Bronchial epithelial cell (primary cell): ENCODE data around the gene LRRN2. TPM values are rescaled to one million over a fixed set of nuclear protein-coding genes. Genes with fewer than 3 reads are reported as not detected.

Source experiments
- DNase-seq: peaks from one replicate; pipeline ENCODE4 v3.0.0-alpha.2; 2010; ENCODE audit warnings: low read depth
- FAIRE-seq: peaks from 2 replicates; lab custom pipeline; 2011; peaks lifted over from hg19 to GRCh38; lab: Jason Lieb, UNC
- H3K27me3 ChIP-seq: 2 replicates; pipeline ENCODE4 v1.5.1; 2011; ENCODE audit warnings: low read length; ENCODE audit not compliant: control insufficient read depth, insufficient read depth
- H3K36me3 ChIP-seq: 2 replicates; pipeline ENCODE4 v1.5.1; 2011; ENCODE audit warnings: low read length; ENCODE audit not compliant: control insufficient read depth, insufficient read depth
- H3K4me3 ChIP-seq: 2 replicates; pipeline ENCODE4 v1.5.1; 2011; ENCODE audit warnings: mild to moderate bottlenecking, low read depth, low read length, control low read depth
- total RNA-seq: library from RNA; depleted of rRNA; stranded (reverse); fragments of >200 nt; gene quantifications from 2 replicates; pipeline ENCODE4 v1.2.1, GENCODE V29; 2014
- TF ChIP-seq, protein P1 (sequence below): IDR thresholded peaks from 2 replicates; pipeline ENCODE4 v1.5.1; 2011; ENCODE audit warnings: mild to moderate bottlenecking, moderate library complexity, low read length, control low read depth, inconsistent platforms; ENCODE audit not compliant: insufficient read depth, severe bottlenecking

The LRRN2 gene
- total RNA-seq, 1 donor from 2014 or later, result not detected

DNA sequence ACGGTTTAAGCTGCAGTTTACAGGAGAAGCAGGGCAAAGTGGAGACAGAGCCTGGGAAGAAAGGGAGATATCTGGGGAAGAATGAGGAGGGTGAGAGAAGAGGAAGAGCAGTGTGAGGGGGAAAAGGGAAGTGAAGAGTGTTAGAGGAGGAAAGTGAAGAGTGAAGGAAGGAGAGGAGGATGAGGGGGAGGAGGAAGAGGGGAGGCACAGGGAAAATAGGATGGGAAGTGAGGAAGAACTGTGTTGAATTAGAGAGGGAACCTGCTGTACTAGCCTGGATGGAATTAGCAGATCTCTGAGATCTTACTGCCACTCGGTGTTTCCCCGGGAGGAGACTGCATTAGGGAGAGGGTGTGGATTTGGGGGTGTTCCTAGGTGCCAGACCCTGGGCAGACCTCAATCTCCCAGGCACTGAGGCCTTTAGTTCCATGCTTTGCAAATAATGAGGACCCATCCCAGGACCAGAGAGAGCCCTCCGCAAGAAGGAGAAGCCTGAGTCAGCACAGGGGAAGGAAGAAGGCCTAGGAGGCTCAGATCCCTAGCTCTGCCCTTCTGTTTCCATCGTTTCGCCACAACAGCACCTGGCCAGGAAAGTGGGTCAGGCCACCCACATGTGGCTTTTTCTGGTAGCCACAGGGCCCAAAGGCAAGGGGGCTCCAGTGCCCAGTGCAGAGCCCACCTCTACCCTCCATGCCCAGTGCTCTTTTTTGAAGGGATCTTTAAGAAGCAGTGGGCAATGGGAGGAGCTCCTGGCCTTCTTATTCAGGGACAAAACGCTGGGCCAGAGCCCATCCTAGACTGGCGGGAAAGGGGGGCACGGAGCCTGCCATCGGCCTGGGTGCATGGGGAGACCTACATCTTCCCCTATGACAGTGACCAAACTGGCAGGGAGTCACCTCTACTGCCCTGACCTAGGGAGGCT is 2.0 kb downstream of the LRRN2 start:
- Histone ChIP-seq H3K27me3 (peaks cover 20% of the 10 kb centered on the region), H3K36me3 (no peaks in the 10 kb centered on the region), H3K4me3 (no peak overlapping the region)
- TF ChIP-seq, protein P1, sequence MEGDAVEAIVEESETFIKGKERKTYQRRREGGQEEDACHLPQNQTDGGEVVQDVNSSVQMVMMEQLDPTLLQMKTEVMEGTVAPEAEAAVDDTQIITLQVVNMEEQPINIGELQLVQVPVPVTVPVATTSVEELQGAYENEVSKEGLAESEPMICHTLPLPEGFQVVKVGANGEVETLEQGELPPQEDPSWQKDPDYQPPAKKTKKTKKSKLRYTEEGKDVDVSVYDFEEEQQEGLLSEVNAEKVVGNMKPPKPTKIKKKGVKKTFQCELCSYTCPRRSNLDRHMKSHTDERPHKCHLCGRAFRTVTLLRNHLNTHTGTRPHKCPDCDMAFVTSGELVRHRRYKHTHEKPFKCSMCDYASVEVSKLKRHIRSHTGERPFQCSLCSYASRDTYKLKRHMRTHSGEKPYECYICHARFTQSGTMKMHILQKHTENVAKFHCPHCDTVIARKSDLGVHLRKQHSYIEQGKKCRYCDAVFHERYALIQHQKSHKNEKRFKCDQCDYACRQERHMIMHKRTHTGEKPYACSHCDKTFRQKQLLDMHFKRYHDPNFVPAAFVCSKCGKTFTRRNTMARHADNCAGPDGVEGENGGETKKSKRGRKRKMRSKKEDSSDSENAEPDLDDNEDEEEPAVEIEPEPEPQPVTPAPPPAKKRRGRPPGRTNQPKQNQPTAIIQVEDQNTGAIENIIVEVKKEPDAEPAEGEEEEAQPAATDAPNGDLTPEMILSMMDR, result no peak
- no peak for FAIRE-seq
- DNase-seq, result no peak

DNA sequence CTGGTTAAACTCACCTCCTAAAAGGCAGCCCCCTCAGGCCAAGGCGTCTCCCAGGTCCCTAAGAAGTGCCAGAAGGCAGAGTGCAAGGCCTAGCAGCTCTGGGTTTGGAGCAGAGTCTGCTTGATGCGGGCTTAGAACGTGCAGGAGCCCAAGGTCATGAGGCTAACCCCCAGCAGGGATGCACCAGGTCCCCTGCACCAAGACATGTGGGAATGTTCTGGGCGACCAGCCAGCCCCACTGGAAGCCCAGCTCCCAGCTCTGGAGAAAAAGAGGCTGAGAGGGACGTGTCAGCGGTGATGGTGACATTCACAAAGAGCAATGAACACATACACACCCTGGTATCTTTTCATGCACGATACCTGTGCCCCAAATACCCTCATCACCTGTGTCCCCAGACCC is 5.1 kb downstream of the LRRN2 start:
- DNase-seq (no peak), FAIRE-seq (no peak)
- H3K27me3 ChIP-seq, result peaks cover 11% of the 10 kb centered on the region

DNA sequence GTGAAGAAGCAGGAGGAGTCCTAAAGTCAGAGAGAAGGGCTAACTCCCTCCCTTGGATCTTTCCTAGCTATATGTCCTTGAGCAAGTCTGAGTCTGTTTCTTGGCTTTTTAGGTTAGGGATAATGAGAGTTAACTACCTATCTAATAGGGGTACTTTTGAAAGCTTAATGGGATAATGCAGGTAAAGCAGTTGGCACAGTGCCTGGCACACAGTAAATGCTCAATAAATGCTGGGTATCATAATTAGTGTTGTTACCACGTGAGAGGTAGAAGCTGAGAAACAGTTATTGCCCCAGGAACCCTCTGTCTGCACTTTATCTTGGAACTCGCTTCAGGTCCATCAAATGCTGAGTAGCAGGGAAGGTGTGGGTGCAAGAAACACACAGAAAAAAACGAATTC is 5.5 kb downstream of the LRRN2 start:
- FAIRE-seq, result no peak
- peaks cover 12% of the 10 kb centered on the region for H3K27me3 ChIP-seq
- DNase-seq, result no peak
- H3K36me3 ChIP-seq, result no peaks in the 10 kb centered on the region
- TF ChIP-seq, protein P1, result no peak
- H3K4me3 ChIP-seq, result no peak overlapping the region

More for the DNA sequence above, 5.1 kb downstream of the LRRN2 start:
- Histone ChIP-seq H3K36me3 (no peaks in the 10 kb centered on the region), H3K4me3 (no peak overlapping the region)
- TF ChIP-seq, protein P1, result no peak

DNA sequence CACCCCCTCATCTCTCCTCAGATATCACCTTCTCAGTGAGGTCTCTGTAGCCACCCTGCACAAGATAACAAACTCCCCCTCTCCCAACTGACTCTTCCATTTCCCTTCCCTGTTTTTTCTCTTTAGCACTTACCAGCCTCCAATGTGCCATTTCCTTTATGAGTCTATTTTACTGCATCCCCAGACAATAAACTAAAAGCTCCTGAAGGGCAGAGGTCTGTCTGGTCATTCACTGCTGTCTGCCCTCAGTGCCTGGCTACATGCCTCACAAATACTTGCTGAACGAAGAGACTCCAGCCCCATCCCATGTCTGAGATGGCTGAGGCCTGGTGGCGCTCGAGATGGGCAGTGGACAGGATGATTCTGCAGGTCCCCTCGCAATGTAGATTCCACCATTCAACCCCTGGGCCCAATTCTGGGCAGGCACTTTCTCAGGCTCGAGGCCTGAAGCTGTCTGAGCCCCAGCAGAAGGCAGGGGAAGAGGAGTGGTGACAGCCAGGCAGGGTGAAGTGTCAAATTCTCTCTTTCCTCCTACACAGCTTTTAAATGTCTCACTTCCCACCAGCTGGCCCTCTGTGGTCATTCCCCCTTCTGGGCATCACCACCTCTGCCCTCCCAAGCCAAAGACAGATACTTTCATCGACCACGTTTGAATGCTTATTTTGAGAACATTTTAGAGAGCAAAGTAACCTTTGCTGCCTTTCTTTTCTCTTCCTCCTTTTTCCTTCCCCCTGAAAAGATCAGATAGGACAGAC is 6.6 kb downstream of the LRRN2 start:
- H3K4me3 ChIP-seq, result no peak overlapping the region
- TF ChIP-seq, protein P1, result no peak
- FAIRE-seq (no peak), DNase-seq (no peak)
- no peaks in the 10 kb centered on the region for H3K36me3 ChIP-seq
- H3K27me3 ChIP-seq, result peaks cover 5% of the 10 kb centered on the region

DNA sequence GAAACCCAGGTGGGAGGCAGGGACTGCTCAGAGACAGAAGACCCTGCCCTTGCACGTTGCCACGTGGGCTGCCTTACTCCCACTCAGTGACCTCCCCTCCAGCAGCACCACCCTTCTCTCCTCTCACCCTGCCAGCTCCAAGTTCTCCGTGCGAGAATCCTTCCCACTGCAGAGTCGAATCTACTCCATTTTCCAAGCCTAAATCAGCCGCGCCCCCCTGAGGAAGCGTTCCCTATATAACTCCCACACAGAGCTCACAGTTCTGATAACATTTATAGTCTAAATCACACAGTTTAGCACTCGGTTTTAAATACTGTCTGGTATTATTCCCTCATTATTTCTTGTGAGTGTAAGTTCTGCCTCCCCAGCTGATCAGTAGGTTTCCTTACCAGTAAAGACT is 7.7 kb downstream of the LRRN2 start:
- H3K36me3 ChIP-seq, result no peaks in the 10 kb centered on the region
- no peak for DNase-seq
- TF ChIP-seq, protein P1, result no peak
- FAIRE-seq, result no peak
- peaks cover 5% of the 10 kb centered on the region for H3K27me3 ChIP-seq
- H3K4me3 ChIP-seq, result no peak overlapping the region
